MM.1S (cell line): ENCODE measurements around the gene SETD3.

Experiments used
- DNase-seq: peaks from one replicate; pipeline ENCODE4 v3.0.0-alpha.2; 2015
- H2AFZ ChIP-seq: fragments of 300-600 bp; sonication (generic); 2 replicates; pipeline ENCODE4 v1.6.0; 2016; ENCODE audit warnings: antibody characterized with exemption, low read length
- H3F3A ChIP-seq: fragments of 300-600 bp; sonication (generic); 2 replicates; pipeline ENCODE4 v1.6.1; 2016; ENCODE audit warnings: mild to moderate bottlenecking, antibody characterized with exemption, low read length, moderate library complexity, mixed read lengths; ENCODE audit not compliant: insufficient read depth
- H3K27ac ChIP-seq: fragments of 300-600 bp; sonication (generic); 2 replicates; pipeline ENCODE4 v1.5.1; 2016; ENCODE audit warnings: mild to moderate bottlenecking, low read length
- H3K27me3 ChIP-seq: fragments of 300-600 bp; sonication (generic); replicated peaks from 2 replicates; pipeline ENCODE4 v1.6.0; 2016; ENCODE audit warnings: low read length; ENCODE audit not compliant: insufficient read depth
- H3K36me3 ChIP-seq: fragments of 300-600 bp; sonication (generic); replicated peaks from 2 replicates; pipeline ENCODE4 v1.6.1; 2016; ENCODE audit warnings: mild to moderate bottlenecking, low read length, mixed read lengths; ENCODE audit not compliant: insufficient read depth
- H3K4me1 ChIP-seq: fragments of 300-600 bp; sonication (generic); 2 replicates; pipeline ENCODE4 v1.6.1; 2016; ENCODE audit warnings: low read length, mixed read lengths
- H3K4me2 ChIP-seq: fragments of 300-600 bp; sonication (generic); 2 replicates; pipeline ENCODE4 v1.6.0; 2016; ENCODE audit warnings: low read depth, low read length
- H3K4me3 ChIP-seq: fragments of 300-600 bp; sonication (generic); 2 replicates; pipeline ENCODE4 v1.5.1; 2016; ENCODE audit warnings: low read length, mixed read lengths
- H3K79me2 ChIP-seq: fragments of 300-600 bp; sonication (generic); 2 replicates; pipeline ENCODE4 v1.6.1; 2016; ENCODE audit warnings: mixed run types, low read length, mixed read lengths
- H3K9ac ChIP-seq: fragments of 300-600 bp; sonication (generic); 2 replicates; pipeline ENCODE4 v1.6.1; 2016; ENCODE audit warnings: low read length, mixed read lengths
- H3K9me2 ChIP-seq: fragments of 300-600 bp; sonication (generic); replicated peaks from 2 replicates; pipeline ENCODE4 v1.6.1; 2016; ENCODE audit warnings: mild to moderate bottlenecking, low read length, mixed read lengths; ENCODE audit not compliant: insufficient read depth
- H3K9me3 ChIP-seq: fragments of 300-600 bp; sonication (generic); replicated peaks from 2 replicates; pipeline ENCODE4 v1.6.1; 2016; ENCODE audit warnings: mild to moderate bottlenecking, low read length, mixed read lengths; ENCODE audit not compliant: insufficient read depth
- H4K20me1 ChIP-seq: fragments of 300-600 bp; sonication (generic); 2 replicates; pipeline ENCODE4 v1.6.1; 2016; ENCODE audit warnings: mild to moderate bottlenecking, low read length, moderate library complexity, mixed read lengths; ENCODE audit not compliant: insufficient read depth
- EZH2 ChIP-seq: fragments of 300-600 bp; sonication (generic); optimal IDR thresholded peaks from 2 replicates; pipeline ENCODE3; 2017; ENCODE audit warnings: low read depth, mild to moderate bottlenecking, antibody characterized with exemption, low read length, mixed read lengths
- EZH2phosphoT487 ChIP-seq: fragments of 300-600 bp; sonication (generic); IDR thresholded peaks from 2 replicates; pipeline ENCODE4 v1.6.1; 2018; ENCODE audit warnings: antibody characterized with exemption, low read length
- TF ChIP-seq, protein P1 (sequence below): fragments of 300-600 bp; sonication (generic); IDR thresholded peaks from 2 replicates; pipeline ENCODE4 v1.5.1; 2016; ENCODE audit warnings: antibody characterized with exemption, low read length, mixed read lengths

SETD3 gene

DNA sequence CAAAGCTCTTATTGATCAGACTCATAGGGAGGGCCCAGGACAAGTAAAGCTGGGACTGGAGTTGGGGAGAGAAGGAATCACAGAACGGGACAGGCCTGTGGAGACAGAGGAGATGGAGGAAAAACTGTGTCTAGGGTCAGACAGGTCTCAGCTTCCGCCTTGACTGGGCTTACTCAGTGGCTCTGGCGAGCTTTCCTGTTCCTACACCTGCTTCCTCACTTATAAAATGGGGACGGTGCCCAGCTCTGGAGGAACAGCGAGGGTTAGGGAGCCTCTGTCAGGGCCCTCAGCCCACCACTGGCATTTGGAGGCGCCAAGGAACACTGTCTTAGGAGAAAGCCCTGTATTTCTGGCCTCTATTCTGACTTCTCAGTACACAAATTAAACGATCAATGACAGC lies 34.7 kb downstream of the SETD3 start:
- H3K4me3 ChIP-seq: no peak overlapping the region
- no peak overlapping the region for H2AFZ ChIP-seq
- H3K79me2 ChIP-seq: no peaks in the 10 kb centered on the region
- H3K27me3 ChIP-seq: no peaks in the 10 kb centered on the region
- no peaks in the 10 kb centered on the region for H3K9me3 ChIP-seq
- no peak overlapping the region for H3K9ac ChIP-seq
- no peaks in the 10 kb centered on the region for H3F3A ChIP-seq
- H3K27ac ChIP-seq: no peak overlapping the region
- no peaks in the 10 kb centered on the region for H3K9me2 ChIP-seq
- no peak for DNase-seq
- H4K20me1 ChIP-seq: no peaks in the 10 kb centered on the region
- no peak for TF ChIP-seq EZH2phosphoT487
- TF ChIP-seq EZH2: no peak
- TF ChIP-seq, protein P1, sequence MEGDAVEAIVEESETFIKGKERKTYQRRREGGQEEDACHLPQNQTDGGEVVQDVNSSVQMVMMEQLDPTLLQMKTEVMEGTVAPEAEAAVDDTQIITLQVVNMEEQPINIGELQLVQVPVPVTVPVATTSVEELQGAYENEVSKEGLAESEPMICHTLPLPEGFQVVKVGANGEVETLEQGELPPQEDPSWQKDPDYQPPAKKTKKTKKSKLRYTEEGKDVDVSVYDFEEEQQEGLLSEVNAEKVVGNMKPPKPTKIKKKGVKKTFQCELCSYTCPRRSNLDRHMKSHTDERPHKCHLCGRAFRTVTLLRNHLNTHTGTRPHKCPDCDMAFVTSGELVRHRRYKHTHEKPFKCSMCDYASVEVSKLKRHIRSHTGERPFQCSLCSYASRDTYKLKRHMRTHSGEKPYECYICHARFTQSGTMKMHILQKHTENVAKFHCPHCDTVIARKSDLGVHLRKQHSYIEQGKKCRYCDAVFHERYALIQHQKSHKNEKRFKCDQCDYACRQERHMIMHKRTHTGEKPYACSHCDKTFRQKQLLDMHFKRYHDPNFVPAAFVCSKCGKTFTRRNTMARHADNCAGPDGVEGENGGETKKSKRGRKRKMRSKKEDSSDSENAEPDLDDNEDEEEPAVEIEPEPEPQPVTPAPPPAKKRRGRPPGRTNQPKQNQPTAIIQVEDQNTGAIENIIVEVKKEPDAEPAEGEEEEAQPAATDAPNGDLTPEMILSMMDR: no peak
- no peak overlapping the region for H3K4me2 ChIP-seq
- H3K36me3 ChIP-seq: no peaks in the 10 kb centered on the region
- no peaks in the 10 kb centered on the region for H3K4me1 ChIP-seq

DNA sequence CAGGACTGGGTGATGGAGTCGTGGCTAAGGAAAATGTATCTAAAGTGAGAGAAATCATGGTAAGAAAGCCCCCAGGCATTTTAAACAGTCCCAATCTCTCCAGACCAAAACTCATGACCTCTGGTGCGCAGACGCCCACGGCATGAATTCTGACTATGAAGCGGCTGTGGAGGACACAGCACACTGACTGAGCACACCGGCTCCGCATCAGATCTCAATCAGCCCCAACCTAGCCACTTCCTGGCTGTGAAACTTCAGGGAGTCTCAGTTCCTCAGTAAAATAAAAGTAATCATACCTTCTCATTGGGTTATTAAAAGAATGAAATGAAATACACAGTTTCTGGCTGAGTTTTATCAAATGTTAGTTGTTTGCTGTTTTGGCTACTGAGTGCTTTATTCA lies 38.7 kb downstream of the SETD3 start:
- no peak overlapping the region for H3K4me2 ChIP-seq
- 0 out of 2 replicates have a peak, but pooled peaks cover 2% of the 10 kb centered on the region for H3K4me1 ChIP-seq
- H3K9me3 ChIP-seq: no peaks in the 10 kb centered on the region
- H2AFZ ChIP-seq: no peak overlapping the region
- H3K4me3 ChIP-seq: no peak overlapping the region
- DNase-seq: no peak
- H4K20me1 ChIP-seq: no peaks in the 10 kb centered on the region
- no peaks in the 10 kb centered on the region for H3K79me2 ChIP-seq
- H3K36me3 ChIP-seq: no peaks in the 10 kb centered on the region
- H3K27ac ChIP-seq: no peak overlapping the region
- no peak overlapping the region for H3K9ac ChIP-seq
- no peaks in the 10 kb centered on the region for H3K9me2 ChIP-seq
- TF ChIP-seq, protein P1: no peak
- TF ChIP-seq EZH2phosphoT487 (no peak), EZH2 (no peak)
- H3K27me3 ChIP-seq: no peaks in the 10 kb centered on the region
- no peaks in the 10 kb centered on the region for H3F3A ChIP-seq

DNA sequence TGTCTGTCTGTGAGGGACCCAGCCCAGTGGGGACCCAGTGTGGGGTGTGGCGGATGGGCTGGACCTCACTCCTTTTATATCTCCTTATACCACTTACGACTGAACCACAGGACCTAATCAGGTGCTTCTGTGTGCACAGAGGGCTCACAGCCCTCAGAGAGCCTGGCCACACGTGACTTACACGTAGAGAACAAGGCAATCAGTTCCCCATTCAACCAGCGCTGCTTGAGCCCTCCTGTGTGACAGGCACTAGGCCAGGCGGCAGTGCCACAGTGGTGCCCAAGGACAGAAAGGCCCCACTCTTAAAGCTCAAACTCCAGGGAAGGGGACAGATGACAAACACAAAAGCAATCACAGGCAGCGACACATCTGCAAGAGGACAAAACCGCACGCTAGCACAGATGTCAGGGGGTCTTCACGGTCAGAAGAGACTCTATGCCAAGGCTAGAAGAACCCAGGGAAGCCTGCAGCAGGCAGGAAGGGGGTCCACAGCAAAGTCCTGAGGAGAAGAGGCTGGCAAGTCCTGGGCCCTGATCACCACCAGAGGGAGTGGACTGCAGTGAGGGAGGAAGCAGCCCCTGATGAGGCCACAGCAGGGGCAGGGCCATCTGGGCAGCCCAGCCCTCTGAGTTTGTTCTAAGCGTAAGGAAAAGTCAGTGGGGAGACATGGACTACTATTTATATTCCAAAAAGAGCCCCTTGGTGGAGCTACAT lies 39.3 kb downstream of the SETD3 start:
- Histone ChIP-seq H4K20me1 (no peaks in the 10 kb centered on the region), H3K9me3 (no peaks in the 10 kb centered on the region), H2AFZ (no peak overlapping the region), H3K79me2 (no peaks in the 10 kb centered on the region), H3K4me2 (no peak overlapping the region), H3K4me3 (no peak overlapping the region), H3K27ac (no peak overlapping the region), H3K27me3 (no peaks in the 10 kb centered on the region), H3K4me1 (0 out of 2 replicates have a peak, but pooled peaks cover 4% of the 10 kb centered on the region), H3K9ac (no peak overlapping the region), H3K9me2 (no peaks in the 10 kb centered on the region), H3K36me3 (no peaks in the 10 kb centered on the region), H3F3A (no peaks in the 10 kb centered on the region)
- DNase-seq: no peak
- TF ChIP-seq EZH2 (no peak), EZH2phosphoT487 (no peak)
- TF ChIP-seq, protein P1: no peak
